ENCODE results near the gene ASB10.

The ASB10 gene

GRCh38 chr7:151233804-151234203, 46.8 kb upstream of the ASB10 start:
- H3K4me3 ChIP-seq (ENCODE audit: insufficient read depth, low read length, poor library complexity, severe bottlenecking) = peak overlapping the region; percentile 97
- H3K27ac ChIP-seq (ENCODE audit: low read depth, low read length) = no peak overlapping the region
- peak overlapping the region; percentile 97 for H3K9ac ChIP-seq (ENCODE audit: low read length)

GRCh38 chr7:151232917-151233701, 46.1 kb upstream of the ASB10 start:
- Histone ChIP-seq H4K20me1 (ENCODE audit: low read depth, low read length) (no peaks in the 10 kb centered on the region), H3K36me3 (ENCODE audit: low read length) (no peaks in the 10 kb centered on the region), H3K4me3 (ENCODE audit: insufficient read depth, low read length, poor library complexity, severe bottlenecking) (peak overlapping the region; percentile 97), H3K9me3 (ENCODE audit: insufficient read depth, low read length) (no peaks in the 10 kb centered on the region), H3K27me3 (ENCODE audit: low read length) (no peaks in the 10 kb centered on the region), H3K9me2 (replicated peaks; ENCODE audit: insufficient read depth, low read length) (no peaks in the 10 kb centered on the region), H3K27ac (ENCODE audit: low read depth, low read length) (peak overlapping the region; percentile 36), H3K9ac (ENCODE audit: low read length) (peak overlapping the region; percentile 97), H2AFZ (ENCODE audit: low read depth, low read length, severe bottlenecking) (peak overlapping the region; percentile 70), H3F3A (ENCODE audit: insufficient read depth) (no peaks in the 10 kb centered on the region), H3K4me2 (ENCODE audit: low read depth, low read length, poor library complexity, severe bottlenecking) (peak overlapping the region; percentile 70), H3K79me2 (ENCODE audit: insufficient read depth, low read length) (peaks cover 21% of the 10 kb centered on the region)
- TF ChIP-seq EZH2phosphoT487 (conservative IDR thresholded peaks at IDR 0.05; ENCODE audit: low read length) = no peak
- TF ChIP-seq CTCF (IDR thresholded peaks at IDR 0.05; ENCODE audit: insufficient read depth, low read length, poor library complexity, severe bottlenecking) = no peak

More at GRCh38 chr7:151233804-151234203, 46.8 kb upstream of the ASB10 start:
- H3K9me2 ChIP-seq (replicated peaks; ENCODE audit: insufficient read depth, low read length) = no peaks in the 10 kb centered on the region
- no peaks in the 10 kb centered on the region for H3F3A ChIP-seq (ENCODE audit: insufficient read depth)
- no peaks in the 10 kb centered on the region for H3K36me3 ChIP-seq (ENCODE audit: low read length)
- no peaks in the 10 kb centered on the region for H3K9me3 ChIP-seq (ENCODE audit: insufficient read depth, low read length)
- H2AFZ ChIP-seq (ENCODE audit: low read depth, low read length, severe bottlenecking) = no peak overlapping the region
- peak overlapping the region; percentile 70 for H3K4me2 ChIP-seq (ENCODE audit: low read depth, low read length, poor library complexity, severe bottlenecking)
- no peaks in the 10 kb centered on the region for H4K20me1 ChIP-seq (ENCODE audit: low read depth, low read length)
- H3K79me2 ChIP-seq (ENCODE audit: insufficient read depth, low read length) = peaks cover 21% of the 10 kb centered on the region
- TF ChIP-seq EZH2phosphoT487 (conservative IDR thresholded peaks at IDR 0.05; ENCODE audit: low read length) = no peak
- TF ChIP-seq CTCF (IDR thresholded peaks at IDR 0.05; ENCODE audit: insufficient read depth, low read length, poor library complexity, severe bottlenecking) = no peak
- no peaks in the 10 kb centered on the region for H3K27me3 ChIP-seq (ENCODE audit: low read length)

DNA sequence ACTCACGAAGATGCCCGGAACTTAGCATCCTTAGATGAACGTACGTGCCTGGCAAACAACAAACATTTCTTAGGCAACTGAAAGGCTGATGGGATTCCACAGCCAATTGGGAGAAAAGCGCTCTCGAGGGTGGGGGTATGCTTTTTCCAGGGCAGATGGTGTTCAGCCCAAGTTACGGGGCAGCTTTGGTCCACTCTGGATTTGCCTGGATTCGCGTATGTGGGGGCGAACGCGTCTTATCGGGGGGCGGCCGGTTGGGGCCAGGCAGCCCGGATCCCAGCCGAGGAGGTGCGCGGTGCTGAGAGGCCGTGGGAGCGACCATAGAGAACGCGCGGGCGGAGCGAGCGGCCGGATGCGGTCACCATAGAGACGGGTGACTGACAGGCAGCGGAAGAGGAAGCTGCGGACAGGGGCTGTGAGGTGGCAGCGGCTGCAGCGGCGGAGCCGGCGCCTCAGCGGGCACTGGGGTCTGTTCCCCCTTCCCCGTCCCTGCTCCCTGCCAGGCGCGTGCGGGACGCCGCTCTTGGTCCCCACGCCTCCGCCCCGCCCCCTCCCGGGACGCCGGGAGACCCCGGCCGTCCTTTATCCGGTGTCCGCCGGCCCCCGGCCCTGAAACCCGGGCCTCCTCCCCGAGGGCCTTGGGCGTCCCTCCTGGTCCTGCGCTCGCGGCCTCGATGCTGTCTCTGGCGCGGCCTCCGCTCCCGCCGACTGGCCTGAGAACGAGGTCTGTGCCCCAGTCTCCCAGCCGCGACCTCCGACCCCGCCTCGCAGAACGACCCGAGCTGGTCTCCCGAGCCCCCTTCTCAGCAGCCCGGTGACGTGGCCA, 45.3 kb upstream of the ASB10 start, which contains the start of gene CHPF2:
TSS of gene CHPF2 (plus strand) at position 393 of the 826 bp plus-strand sequence. CDS start 1,529 bp downstream, outside the sequence.
- Histone ChIP-seq H3K9me3 (ENCODE audit: insufficient read depth, low read length) (no peaks in the 10 kb centered on the region), H2AFZ (ENCODE audit: low read depth, low read length, severe bottlenecking) (peak within 1 kb of the TSS; percentile 97), H3F3A (ENCODE audit: insufficient read depth) (no peaks in the 10 kb centered on the region), H3K4me2 (ENCODE audit: low read depth, low read length, poor library complexity, severe bottlenecking) (peak within 1 kb of the TSS; percentile 70), H3K4me3 (ENCODE audit: insufficient read depth, low read length, poor library complexity, severe bottlenecking) (peak within 1 kb of the TSS; percentile 97), H3K27me3 (ENCODE audit: low read length) (no peaks in the 10 kb centered on the region), H4K20me1 (ENCODE audit: low read depth, low read length) (no peaks in the 10 kb centered on the region), H3K79me2 (ENCODE audit: insufficient read depth, low read length) (peaks cover 21% of the 10 kb centered on the region), H3K27ac (ENCODE audit: low read depth, low read length) (peak within 1 kb of the TSS; percentile 36), H3K9me2 (replicated peaks; ENCODE audit: insufficient read depth, low read length) (no peaks in the 10 kb centered on the region), H3K36me3 (ENCODE audit: low read length) (no peaks in the 10 kb centered on the region), H3K9ac (ENCODE audit: low read length) (peak within 1 kb of the TSS; percentile 97)
- TF ChIP-seq EZH2phosphoT487 (conservative IDR thresholded peaks at IDR 0.05; ENCODE audit: low read length) (no peak), CTCF (IDR thresholded peaks at IDR 0.05; ENCODE audit: insufficient read depth, low read length, poor library complexity, severe bottlenecking) (no peak)

All from SU-DHL-6 (cell line).